Stimulated activated CD4-positive, alpha-beta T cell treated with anti-CD3 and anti-CD28 coated beads, Interleukin-12 subunit alpha, Interleukin-12 subunit beta, amount 100 ng/mL, for 24 hours (primary cell): ENCODE results near the gene EVX1.

Experiments used
- DNase-seq, 2 experiments: peaks; one replicate each; pipeline ENCODE4 v3.0.0-alpha.2; 2020; ENCODE audit warnings: low read depth in 2 of 2

EVX1 gene

DNA sequence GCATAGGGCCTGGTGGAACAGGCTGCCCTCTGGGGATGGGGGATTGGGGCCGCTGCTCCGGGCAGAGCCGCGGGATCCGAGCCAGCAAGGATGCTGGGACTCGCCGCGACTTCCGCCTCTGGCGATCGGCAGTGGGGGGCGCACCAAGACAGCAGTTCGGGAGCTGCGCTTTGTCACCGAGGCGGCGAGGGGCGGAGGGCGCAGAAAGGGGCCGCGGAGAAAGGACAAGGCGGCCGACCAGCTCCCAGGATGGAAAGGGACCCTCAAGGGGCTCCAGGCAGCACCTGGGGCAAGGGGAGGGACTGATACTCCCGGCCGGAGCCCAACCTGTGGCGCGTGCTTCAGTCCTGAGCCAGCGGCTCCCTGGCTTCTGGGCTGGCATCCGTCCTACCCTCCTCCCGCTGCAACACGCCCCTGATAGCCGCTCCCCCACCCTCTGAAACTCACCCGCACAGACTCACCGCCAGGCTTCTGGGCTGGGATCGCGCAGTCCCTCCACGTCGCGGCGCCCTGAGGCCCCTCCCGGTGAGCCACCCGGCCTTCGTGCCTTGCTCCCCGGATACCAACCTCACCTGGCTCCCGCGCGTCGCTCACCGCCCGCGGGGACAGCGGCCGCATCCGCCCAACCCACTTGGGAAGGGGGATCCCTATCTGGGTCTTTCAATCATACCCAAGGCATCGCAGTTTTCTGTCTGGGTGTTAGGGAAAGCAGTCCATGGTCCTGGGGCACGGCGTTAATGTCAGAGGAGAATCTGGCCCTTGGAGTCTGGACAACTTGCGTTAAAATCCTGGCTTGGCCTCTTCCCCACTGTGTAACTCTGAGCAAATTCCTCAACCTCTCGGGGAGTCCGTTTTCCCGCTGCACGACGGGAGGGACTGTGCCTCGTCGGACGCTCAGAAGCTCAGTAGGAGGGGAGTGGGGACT, 7.0 kb upstream of the EVX1 start:
- DNase-seq = no peak

DNA sequence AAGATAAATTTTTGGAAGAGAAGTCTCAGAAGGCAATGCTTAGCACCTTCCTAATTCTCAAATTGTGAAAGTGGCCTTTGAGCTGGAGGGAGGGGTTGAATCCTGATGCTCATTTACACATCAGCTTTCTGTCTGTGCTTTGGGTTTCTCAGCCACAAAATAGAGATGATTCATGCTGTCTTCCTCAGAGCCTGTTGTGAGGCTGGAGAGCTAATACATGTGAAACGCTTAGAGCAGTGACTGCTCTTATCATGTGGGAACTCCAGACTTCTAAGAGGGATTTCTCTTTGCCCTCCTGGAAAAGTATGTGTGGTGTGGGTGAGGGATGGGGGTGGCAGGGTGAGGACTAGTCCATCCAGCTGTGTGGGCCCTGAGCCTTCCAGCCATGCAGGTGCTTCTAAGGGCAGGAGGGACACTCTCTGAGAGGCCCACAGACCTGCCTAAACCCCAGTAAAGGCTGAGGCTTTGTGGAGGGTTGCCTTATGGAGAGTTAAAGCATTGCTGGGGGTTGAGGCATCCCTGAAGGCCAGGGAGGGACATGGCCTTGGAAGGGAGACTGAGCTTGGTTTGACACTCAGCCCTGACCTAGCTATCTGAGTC, 4.8 kb upstream of the EVX1 start:
- DNase-seq = no peak

DNA sequence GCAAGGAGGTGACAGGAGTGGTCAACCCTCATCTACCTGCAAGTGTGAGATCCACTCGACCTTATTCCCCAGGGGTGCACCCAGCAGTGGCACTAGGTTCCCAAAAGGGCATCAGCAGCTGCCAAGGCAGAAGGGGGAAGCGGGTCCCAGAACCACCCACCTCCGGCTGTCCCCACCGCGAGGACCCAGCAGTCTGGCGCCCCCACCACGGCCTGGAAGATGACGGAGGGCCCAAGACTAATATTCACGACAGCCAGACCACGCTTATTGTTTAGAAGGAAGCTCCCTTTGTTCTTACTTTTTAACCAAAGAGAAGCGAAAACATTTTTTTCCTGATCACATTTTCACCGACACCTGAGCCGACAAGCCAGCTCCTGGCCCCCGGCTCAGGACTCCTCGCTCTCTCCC, 3.6 kb upstream of the EVX1 start:
- no peak for DNase-seq

DNA sequence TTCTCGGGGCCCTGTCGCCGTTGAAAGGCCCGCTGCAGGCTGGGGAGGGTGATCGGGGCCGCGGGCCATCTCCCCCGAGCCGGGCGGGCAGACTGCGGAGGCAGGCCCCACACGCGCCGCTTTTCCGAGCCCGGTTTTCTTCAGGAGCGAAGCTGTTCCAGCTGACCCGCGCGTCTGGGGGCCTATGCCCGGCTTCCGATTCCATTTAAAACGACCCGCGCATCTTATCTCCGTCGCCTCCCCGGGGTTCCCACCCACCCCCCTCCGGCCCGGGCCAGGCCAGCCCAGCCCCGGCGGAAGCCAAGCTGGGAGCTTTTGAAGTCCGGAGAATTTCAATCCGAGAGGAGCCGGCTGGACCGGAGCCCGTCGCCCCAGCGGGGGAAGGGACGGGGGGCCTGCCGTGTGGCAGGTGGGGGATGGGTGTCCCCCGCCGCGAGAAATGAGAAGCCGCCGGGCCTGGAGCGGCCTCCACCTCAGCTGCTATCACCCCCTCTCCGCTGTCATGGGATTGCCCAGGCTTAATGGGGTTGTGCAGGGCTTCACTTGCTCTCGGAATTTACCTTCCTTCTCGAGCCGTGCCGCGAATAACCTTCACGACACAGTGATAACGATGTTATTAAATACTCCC, 3.1 kb upstream of the EVX1 start:
- no peak for DNase-seq

DNA sequence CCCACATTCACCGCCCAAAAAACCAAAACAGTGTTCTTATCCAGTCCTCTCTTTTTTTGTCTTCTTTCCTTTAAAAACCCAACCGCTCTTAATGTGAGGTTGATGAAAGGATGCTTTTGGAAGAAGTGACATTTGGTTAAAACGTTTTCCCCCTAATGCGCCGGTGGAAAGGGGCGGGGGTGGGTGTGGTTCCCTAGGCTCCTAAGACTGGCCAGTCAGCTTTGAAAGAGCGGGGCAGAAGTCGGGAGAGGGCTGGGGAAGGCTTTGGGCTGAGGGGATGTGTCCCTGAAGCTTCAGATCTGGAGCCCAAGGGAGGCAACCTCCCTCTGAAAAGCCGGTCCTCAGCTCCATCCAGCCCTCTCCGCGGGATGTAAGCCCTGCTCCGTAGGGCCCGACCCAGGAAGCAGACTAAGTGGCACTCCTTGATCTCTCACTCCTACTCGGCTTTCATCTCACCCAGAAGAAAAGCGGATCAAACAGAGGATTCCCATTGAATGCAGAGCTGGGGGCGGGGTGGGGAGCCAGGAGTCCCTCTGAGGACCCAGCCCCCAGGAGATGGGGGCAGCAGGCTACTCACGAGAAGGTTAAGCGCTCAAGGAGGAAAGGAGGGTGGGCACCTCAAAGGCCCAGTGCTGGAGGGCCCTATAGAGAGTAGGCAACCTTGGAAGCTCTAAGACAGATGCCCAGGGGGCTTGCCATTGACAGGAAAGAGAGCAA, 2.4 kb upstream of the EVX1 start:
- no peak for DNase-seq

DNA sequence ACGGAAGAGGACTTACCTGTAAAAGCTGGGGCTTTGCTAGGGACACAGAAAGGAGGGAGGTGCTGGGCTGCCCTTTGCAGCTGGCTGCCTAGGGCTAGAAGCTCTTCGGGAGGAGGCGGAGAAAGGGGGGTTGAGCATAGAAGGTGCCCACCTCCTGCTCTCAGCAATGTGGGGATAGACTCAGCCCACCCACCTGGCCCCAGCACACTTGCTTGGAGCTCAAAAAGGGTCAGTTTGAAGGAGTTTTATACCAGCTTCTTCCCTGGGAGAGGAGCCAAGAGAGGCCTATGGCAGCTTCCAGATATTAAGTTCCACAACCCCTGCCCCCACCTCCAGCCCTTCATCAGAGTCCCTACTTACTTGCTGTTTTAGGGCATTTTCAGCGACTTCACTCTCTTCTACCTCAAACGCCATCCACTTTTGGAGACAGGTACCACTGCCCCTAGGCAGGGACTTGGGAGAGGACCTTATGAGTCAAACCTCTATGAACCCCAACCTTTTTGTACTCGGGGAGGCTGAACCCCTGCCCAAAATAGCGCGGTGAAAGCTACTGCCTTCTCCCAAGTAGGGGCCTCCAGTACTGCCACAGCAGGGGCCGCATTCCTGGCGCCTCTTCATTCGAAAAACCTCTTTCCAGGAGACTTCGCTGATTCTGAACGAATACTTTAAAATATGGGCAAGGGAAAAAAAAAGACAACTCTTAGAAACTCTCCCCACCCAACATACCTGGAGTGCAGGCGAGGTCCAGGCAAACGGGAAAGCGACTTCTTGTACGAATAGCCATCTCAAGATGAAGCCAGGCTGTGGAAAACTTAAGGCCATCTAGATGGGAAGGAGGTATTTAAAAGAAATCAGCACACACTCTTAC, 1.2 kb upstream of the EVX1 start:
- DNase-seq = no peak

DNA sequence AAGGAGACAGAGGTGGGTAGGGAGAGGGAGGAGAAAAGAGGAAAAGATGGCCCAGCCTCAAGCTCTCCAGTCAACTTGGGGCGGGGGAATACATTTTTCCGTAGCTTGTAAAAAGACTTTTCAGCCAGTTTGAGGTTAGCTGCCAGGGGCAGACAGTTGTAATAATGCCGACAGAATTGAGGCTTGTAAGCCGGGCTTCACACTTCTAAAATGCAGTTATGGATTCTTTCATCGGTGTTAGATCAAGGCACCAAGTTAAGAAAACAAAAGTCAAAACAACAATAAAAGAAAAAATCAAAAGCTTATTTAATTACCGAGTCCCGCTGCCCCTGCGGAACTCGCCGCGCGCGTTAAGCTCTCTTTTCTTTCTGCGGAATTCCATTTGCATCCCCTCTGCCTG, 448 bp upstream of the EVX1 start:
- DNase-seq = no peak

DNA sequence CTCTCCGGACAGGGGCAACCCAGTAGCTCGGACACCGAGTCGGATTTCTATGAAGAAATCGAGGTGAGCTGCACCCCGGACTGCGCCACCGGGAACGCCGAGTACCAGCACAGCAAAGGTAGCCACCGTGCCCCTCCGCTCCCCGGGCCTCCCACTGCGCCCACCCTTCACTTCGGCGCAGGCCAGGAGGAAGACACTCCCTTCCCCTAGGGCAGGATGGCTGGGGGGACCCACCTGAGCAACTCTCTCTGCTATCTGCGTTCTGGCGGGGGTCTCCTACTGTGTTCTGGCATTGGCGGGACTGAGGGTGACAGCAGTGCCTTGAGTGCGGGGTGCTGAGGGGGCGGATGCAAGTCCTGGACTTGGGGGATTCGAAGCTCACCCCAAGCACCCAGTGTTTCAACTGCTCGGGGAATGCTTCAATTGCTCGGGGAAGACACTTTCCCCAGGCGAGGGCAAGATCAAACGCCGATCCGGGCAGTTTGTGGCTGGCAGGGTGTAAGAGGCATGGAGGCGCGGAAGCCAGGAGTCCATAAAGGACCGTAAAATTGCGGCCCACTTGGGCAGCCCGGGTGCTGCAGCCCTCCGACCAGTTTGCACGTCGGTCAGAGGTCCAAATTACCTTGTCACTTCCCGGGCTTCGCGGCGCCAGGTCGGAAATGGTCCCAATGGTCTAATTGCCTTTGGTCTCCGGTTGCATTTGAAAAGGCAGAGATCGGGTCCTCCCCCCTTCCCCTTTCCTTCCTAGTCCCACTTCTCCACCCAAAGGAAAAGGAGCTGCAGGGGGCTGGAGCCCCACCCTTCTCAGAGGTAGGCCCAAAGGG, 950 bp downstream of the EVX1 start:
- DNase-seq = no peak

DNA sequence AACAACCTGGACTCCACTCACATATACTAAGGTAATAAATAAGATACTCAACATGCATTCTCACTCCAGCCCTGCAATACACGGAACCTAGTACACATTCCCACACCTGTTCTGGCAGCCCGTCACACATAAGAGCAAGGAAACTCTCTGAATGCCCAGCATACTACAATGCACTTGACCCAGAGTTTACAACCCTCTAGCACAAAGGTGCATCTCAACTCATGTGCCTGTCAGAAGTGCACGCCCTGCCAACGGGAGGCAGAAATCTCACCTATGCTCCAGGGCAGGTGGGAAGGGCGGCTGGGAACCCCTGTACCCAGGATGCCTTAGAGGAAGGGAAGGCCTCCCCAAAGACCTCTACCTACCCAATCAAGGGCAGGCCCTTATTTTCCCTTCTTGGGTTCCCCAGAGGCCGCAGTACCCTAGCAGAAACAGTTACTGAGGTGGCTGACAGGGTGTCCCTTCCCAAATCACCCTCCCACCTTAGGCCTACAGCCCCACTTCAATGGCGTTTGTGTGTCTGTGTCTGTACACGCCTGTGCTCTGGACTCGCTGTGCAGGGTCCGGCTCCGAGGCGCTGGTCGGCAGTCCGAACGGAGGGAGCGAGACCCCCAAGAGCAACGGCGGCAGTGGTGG, 2.0 kb downstream of the EVX1 start:
- no peak for DNase-seq

DNA sequence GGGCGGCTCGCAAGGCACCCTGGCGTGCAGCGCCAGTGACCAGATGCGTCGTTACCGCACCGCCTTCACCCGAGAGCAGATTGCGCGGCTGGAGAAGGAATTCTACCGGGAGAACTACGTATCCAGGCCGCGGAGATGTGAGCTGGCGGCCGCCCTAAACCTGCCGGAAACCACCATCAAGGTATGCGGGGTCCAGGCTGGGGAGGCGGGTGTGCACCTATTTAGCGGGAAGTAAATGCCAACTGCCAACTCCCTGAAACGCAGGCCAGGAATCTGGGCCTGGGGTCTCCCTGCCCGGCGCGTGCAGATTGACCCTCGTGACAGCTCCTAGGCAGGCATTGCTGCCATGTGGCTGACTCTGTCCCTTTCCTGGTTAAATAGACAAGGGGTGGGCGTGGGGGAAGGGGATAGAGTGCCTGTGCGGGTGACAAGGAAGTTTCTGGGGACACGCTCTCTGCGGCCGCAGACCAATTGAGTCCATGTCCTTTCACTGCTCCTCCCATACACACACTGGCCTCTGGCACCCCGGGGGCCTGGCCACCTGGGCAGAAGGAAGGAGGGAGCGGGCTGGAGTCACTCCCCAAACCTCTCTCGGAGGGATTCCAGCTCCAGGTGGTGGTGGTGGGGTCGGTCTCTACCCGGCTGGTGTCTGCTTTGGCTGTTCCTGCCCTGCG, 2.7 kb downstream of the EVX1 start:
- no peak for DNase-seq

DNA sequence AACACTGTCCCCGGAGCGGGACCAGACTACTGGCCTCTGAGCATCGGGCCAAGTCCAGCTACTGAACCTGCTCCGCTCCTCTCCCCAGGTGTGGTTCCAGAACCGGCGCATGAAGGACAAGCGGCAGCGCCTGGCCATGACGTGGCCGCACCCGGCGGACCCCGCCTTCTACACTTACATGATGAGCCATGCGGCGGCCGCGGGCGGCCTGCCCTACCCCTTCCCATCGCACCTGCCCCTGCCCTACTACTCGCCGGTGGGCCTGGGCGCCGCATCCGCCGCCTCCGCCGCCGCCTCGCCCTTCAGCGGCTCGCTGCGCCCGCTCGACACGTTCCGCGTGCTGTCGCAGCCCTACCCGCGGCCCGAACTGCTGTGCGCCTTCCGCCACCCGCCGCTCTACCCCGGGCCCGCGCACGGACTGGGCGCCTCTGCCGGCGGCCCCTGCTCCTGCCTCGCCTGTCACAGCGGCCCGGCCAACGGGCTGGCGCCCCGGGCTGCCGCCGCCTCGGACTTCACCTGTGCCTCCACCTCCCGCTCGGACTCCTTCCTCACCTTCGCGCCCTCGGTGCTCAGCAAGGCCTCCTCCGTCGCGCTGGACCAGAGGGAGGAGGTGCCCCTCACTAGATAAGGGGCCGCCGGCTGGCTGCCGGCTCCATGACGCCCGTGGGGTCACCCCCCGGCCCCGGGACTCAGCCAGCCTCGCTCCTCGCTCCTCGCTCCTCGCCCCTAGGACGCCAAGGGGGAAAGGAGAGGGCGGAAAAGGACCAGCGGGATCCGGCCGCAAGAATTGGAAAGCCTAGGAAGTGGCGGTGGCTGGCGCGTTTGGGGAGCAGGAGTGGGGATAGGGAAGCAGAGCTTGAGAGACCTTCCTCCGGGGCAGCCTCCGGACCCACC, 3.4 kb downstream of the EVX1 start:
- DNase-seq = no peak

DNA sequence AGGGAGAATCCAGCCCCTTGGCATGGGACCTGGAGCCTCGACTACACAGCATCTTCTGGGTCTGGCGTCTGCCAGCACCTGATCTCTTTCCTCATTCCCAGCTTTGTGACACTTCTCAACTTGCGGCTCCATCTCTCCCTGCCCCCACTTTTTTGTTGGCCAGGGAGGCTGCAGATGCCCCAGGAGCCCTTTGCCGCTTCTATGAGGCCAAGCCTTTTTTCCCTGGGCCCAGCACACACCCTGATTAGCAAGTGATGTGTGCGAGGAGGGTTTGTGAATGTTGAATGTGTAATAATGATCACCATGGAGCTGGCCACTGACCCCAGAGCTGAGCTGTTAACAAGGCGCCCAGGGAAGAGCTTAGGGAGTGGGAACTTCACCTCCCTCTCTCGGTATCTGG, 4.4 kb downstream of the EVX1 start:
- DNase-seq = no peak

DNA sequence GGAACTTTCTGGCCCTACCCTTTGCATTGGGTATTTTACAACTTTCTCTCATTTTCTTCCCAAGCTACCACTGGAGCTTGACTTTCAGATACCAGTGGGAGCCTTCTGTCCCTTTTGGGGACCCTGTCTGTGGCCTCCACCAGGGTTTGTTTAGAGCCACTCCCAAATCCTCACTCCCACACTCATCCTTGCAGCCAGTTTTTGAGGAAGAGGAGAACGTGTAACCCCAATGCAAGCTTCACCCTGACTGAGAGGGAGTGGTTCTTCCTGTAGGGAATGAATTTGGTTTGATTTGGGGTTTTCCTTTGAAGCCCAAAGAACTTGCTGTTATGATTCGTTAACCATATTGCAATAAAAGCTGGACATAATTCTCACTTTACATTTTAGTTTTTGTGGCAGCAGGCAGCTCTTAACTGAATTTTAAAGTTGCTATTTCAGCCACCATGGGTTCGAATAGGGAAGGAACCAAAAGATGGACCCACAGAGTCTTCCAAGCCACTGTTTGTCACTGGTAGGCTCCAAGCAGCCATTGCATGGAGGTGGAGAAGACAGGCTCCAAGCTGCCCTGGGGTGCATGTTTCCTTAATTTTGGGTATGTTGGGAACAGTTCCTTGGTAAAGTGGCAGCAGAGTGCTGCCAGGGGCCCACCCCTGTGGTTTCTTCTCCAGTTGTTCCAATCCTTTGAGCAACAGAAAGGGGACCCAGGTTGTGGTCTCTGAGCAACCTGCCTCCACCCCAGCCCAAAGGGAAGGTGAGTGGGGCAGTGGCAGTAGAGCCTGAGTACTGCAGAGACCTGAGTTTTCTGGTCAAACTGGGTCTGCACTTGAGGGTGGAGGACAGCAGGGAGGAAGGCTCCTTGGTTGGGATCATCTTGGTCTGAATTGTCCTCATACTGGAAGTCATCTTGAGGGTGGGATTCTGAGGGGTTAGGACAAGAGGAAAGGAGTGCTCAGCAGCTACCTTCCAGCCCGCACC, 5.1 kb downstream of the EVX1 start:
- no peak for DNase-seq

DNA sequence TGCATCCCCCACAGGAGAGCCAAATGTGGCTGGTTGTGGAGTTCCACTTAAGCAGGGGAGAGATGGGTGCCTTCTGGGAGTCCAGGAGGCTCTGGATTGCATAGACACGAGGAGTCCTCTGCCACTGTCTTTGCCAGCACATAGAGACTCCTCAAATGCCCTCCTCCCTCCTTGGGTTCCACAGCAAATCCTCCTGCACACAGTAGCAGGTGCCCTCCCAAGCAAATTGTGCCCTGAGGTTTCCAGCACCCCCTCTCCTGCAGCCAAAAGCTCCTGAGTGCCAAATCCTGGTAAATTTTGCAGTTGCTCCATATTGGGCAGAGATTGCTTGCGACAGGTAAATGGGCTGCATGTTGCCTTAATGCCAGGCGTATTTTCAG, 5.8 kb downstream of the EVX1 start:
- no peak for DNase-seq

DNA sequence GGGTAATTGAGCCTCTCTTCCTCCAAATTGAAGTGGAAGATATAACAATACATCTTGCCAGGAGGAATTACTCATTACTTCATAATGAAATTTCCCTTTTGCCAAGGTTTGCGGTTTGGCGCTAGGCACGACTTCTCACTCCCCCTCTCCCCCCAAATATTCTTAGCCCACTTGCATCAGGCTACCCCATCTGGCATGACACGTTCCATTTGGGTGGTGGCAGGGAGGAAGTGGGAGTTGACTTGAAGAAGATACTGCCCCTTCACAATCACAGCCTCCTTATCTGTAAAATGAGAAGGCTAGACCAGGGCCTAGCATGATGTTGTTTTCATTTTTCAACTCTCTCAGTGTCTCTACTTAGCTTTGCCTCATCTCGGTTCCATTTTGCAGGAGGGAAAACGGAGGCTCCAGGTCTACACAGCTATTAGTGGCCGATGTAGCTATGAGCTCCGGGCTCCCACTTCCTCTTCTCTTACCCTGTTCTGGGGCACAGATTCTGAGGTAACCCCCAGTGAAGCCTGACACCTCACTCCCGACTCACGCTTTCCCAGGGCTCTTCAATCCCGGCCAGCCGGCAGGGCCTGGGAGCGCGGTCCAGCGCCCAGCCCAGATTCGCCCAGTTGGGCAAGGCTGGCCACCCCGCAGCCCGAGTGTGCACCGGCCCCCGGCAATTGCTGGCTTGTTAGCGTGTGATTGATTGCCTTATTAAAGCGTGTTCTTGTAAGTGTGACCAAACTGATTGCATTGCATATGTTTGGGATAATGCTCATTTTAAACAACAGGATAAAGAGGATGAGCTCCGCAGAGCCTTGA, 6.5 kb downstream of the EVX1 start:
- DNase-seq = no peak
